Mesenchymal stem cell (in vitro differentiated cells and primary cell): ENCODE results near the gene CYSTM1.

Experiments
- DNase-seq: peaks from one replicate; pipeline ENCODE4 v3.0.0-alpha.2; 2013
- H2AFZ ChIP-seq: one replicate; pipeline ENCODE4 v1.6.1; 2013; ENCODE audit warnings: low read depth, mild to moderate bottlenecking, control low read depth, inconsistent platforms, low read length, moderate library complexity
- H2AK5ac ChIP-seq: 2 replicates; pipeline ENCODE4 v1.6.1; 2013; ENCODE audit warnings: low read length, moderate library complexity, mild to moderate bottlenecking, inconsistent platforms; ENCODE audit not compliant: severe bottlenecking
- H2BK120ac ChIP-seq: one replicate; pipeline ENCODE4 v1.6.1; 2013; ENCODE audit warnings: low read depth, mild to moderate bottlenecking, inconsistent platforms, low read length, moderate library complexity
- H2BK12ac ChIP-seq, 2 experiments: one replicate each; pipeline ENCODE4 v1.6.1; 2013; ENCODE audit warnings: inconsistent platforms in 2 of 2, low read length in 2 of 2, mild to moderate bottlenecking in 2 of 2, moderate library complexity in 2 of 2, control low read depth in 1 of 2
- H2BK15ac ChIP-seq: one replicate; pipeline ENCODE4 v1.6.1; 2013; ENCODE audit warnings: mild to moderate bottlenecking, low read depth, inconsistent platforms; ENCODE audit not compliant: poor library complexity, severe bottlenecking
- H2BK5ac ChIP-seq: 2 replicates; pipeline ENCODE4 v1.6.1; 2013; ENCODE audit warnings: low read depth, mild to moderate bottlenecking, low read length, control low read depth, inconsistent platforms; ENCODE audit not compliant: poor library complexity, severe bottlenecking
- H3K14ac ChIP-seq, 2 experiments: one replicate each; pipeline ENCODE4 v1.6.1; 2013; ENCODE audit warnings: inconsistent platforms in 2 of 2, low read length in 2 of 2, control low read depth in 1 of 2, mild to moderate bottlenecking in 1 of 2, moderate library complexity in 1 of 2
- H3K18ac ChIP-seq, 2 experiments: one replicate each; pipeline ENCODE4 v1.6.1; 2013; ENCODE audit warnings: inconsistent platforms in 2 of 2, low read length in 2 of 2, control low read depth in 1 of 2, low read depth in 1 of 2, mild to moderate bottlenecking in 1 of 2
- H3K23ac ChIP-seq, 2 experiments: one replicate each; pipeline ENCODE4 v1.6.1; 2013; ENCODE audit warnings: inconsistent platforms in 2 of 2, low read length in 2 of 2, mild to moderate bottlenecking in 2 of 2, moderate library complexity in 2 of 2, control low read depth in 1 of 2
- H3K27ac ChIP-seq: 2 replicates; pipeline ENCODE4 v1.5.1; 2013; ENCODE audit warnings: mild to moderate bottlenecking, moderate library complexity, low read length, control low read depth, inconsistent platforms; ENCODE audit not compliant: poor library complexity, severe bottlenecking
- H3K27me3 ChIP-seq, 2 experiments: 2 replicates each; pipeline versions ENCODE4 v1.6.1 to v1.7.0; 2013; ENCODE audit warnings: low read length in 2 of 2, mild to moderate bottlenecking in 2 of 2, moderate library complexity in 2 of 2, control low read depth in 1 of 2, inconsistent platforms in 1 of 2; ENCODE audit not compliant: control insufficient read depth in 1 of 2, insufficient read depth in 1 of 2
- H3K36me3 ChIP-seq, 2 experiments: 2 replicates each; pipeline versions ENCODE4 v1.6.1 to v1.7.0; 2013; ENCODE audit warnings: low read length in 2 of 2, control low read depth in 1 of 2, inconsistent platforms in 1 of 2, low read depth in 1 of 2, mild to moderate bottlenecking in 1 of 2; ENCODE audit not compliant: insufficient read depth in 2 of 2, control insufficient read depth in 1 of 2
- H3K4ac ChIP-seq, 2 experiments: one replicate each; pipeline ENCODE4 v1.6.1; 2013; ENCODE audit warnings: inconsistent platforms in 2 of 2, low read length in 2 of 2, mild to moderate bottlenecking in 2 of 2, moderate library complexity in 2 of 2, control low read depth in 1 of 2, low read depth in 1 of 2
- H3K4me1 ChIP-seq: 2 replicates; pipeline ENCODE4 v1.6.1; 2013; ENCODE audit warnings: low read depth, low read length, control low read depth; ENCODE audit not compliant: control insufficient read depth, insufficient read depth
- H3K4me2 ChIP-seq: 2 replicates; pipeline ENCODE4 v1.6.1; 2013; ENCODE audit warnings: low read length, mild to moderate bottlenecking, inconsistent platforms; ENCODE audit not compliant: poor library complexity, severe bottlenecking
- H3K4me3 ChIP-seq, 2 experiments: 2 replicates each; pipeline versions ENCODE4 v1.5.1 to v1.7.0; 2013; ENCODE audit warnings: low read length in 2 of 2, mild to moderate bottlenecking in 2 of 2, control low read depth in 1 of 2, low read depth in 1 of 2; ENCODE audit not compliant: insufficient read depth in 1 of 2
- H3K79me1 ChIP-seq: replicated peaks from 2 replicates; pipeline ENCODE4 v1.6.1; 2013; ENCODE audit warnings: mild to moderate bottlenecking, control low read depth, low read length, inconsistent platforms; ENCODE audit not compliant: poor library complexity, severe bottlenecking
- H3K9ac ChIP-seq: 2 replicates; pipeline ENCODE4 v1.7.0; 2013; ENCODE audit warnings: mild to moderate bottlenecking, low read length, moderate library complexity
- H3K9me3 ChIP-seq: 2 replicates; pipeline ENCODE4 v1.7.0; 2013; ENCODE audit warnings: mild to moderate bottlenecking, low read length; ENCODE audit not compliant: control insufficient read depth
- H4K8ac ChIP-seq: one replicate; pipeline ENCODE4 v1.6.1; 2013; ENCODE audit warnings: inconsistent platforms, mild to moderate bottlenecking, low read length, moderate library complexity
- H4K91ac ChIP-seq: one replicate; pipeline ENCODE4 v1.6.1; 2013; ENCODE audit warnings: mild to moderate bottlenecking, low read length, inconsistent platforms
- WGBS: methylation state at CpG from one replicate; pipeline ENCODE4 v1.1.7; 2013; ENCODE audit warnings: mixed read lengths; 5-methylcytosine and 5-hydroxymethylcytosine counted together

The CYSTM1 gene

GRCh38 chr5:140165923-140166270 is 9.1 kb upstream of the CYSTM1 start:
- no peaks in the 10 kb centered on the region for H3K79me1 ChIP-seq
- no peaks in the 10 kb centered on the region for H3K9me3 ChIP-seq
- H2BK5ac ChIP-seq: no peak overlapping the region
- H3K18ac ChIP-seq: no peak overlapping the region
- no peak overlapping the region for H3K14ac ChIP-seq
- H2BK15ac ChIP-seq: no peak overlapping the region
- H2BK120ac ChIP-seq: no peak overlapping the region
- no peak overlapping the region for H2AK5ac ChIP-seq
- H3K27ac ChIP-seq: no peak overlapping the region
- H3K9ac ChIP-seq: no peak overlapping the region
- H3K4me1 ChIP-seq: no peaks in the 10 kb centered on the region
- H3K4ac ChIP-seq: no peak overlapping the region
- no peak overlapping the region for H3K4me3 ChIP-seq
- no peak overlapping the region for H4K91ac ChIP-seq
- WGBS: 51% methylated on average over 4 of the region's 4 CpGs
- H3K23ac ChIP-seq: no peak overlapping the region
- H3K27me3 ChIP-seq: peaks cover 0 to 25% of the 10 kb centered on the region in 2 experiments
- no peaks in the 10 kb centered on the region for H3K36me3 ChIP-seq
- DNase-seq: no peak
- no peak overlapping the region for H4K8ac ChIP-seq
- no peak overlapping the region for H2AFZ ChIP-seq
- no peak overlapping the region for H3K4me2 ChIP-seq
- no peak overlapping the region for H2BK12ac ChIP-seq

GRCh38 chr5:140166911-140167310 is 8.1 kb upstream of the CYSTM1 start:
- no peak overlapping the region for H4K91ac ChIP-seq
- no peaks in the 10 kb centered on the region for H3K9me3 ChIP-seq
- H3K79me1 ChIP-seq: no peaks in the 10 kb centered on the region
- H3K4me1 ChIP-seq: no peaks in the 10 kb centered on the region
- no peak overlapping the region for H3K27ac ChIP-seq
- H4K8ac ChIP-seq: no peak overlapping the region
- H2BK5ac ChIP-seq: no peak overlapping the region
- no peak overlapping the region for H3K23ac ChIP-seq
- no peak overlapping the region for H3K9ac ChIP-seq
- H3K27me3 ChIP-seq: peaks cover 0 to 30% of the 10 kb centered on the region in 2 experiments
- no peak overlapping the region for H2BK12ac ChIP-seq
- H3K4ac ChIP-seq: no peak overlapping the region
- no peak overlapping the region for H3K14ac ChIP-seq
- H2AK5ac ChIP-seq: no peak overlapping the region
- H3K36me3 ChIP-seq: no peaks in the 10 kb centered on the region
- no peak overlapping the region for H3K4me2 ChIP-seq
- H2BK120ac ChIP-seq: no peak overlapping the region
- H3K18ac ChIP-seq: no peak overlapping the region
- no peak overlapping the region for H3K4me3 ChIP-seq
- no peak overlapping the region for H2BK15ac ChIP-seq
- no peak overlapping the region for H2AFZ ChIP-seq
- DNase-seq: no peak

- Histone ChIP-seq H3K9me3 (no peaks in the 10 kb centered on the region), H3K27ac (no peak overlapping the region)
These were observed 6.6 kb upstream of the CYSTM1 start for GRCh38 chr5:140168371-140168770.

DNA sequence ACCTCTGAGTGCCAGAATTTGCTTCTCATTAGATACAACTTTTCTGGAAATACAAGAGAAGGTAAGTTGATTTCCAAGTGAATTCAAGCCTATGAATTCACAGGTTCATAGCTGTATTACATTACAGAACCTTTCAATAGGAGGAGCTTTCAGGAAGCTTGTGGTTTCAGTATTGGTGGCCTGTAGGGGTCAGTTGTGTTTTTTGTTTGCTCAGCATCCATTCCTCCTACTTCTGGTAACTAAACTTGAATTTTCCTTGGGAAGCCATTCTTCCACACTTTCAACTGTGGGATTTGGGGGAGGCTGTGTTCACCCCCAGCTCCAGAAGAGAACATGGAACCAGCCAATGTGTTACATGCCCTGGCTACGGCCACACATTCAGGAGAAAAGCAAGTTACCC is 5.6 kb upstream of the CYSTM1 start:
- Histone ChIP-seq H2BK12ac (no peak overlapping the region), H2AK5ac (no peak overlapping the region), H3K4ac (no peak overlapping the region), H2BK120ac (no peak overlapping the region), H4K91ac (no peak overlapping the region), H3K9me3 (no peaks in the 10 kb centered on the region), H3K4me1 (no peaks in the 10 kb centered on the region), H2BK5ac (no peak overlapping the region), H3K79me1 (no peaks in the 10 kb centered on the region), H3K14ac (no peak overlapping the region), H3K23ac (no peak overlapping the region), H3K18ac (no peak overlapping the region), H3K4me3 (no peak overlapping the region), H3K9ac (no peak overlapping the region), H2AFZ (no peak overlapping the region), H4K8ac (no peak overlapping the region), H3K27me3 (peaks cover 0 to 39% of the 10 kb centered on the region in 2 experiments), H3K27ac (no peak overlapping the region), H3K36me3 (peaks cover 0 to 5% of the 10 kb centered on the region in 2 experiments), H3K4me2 (no peak overlapping the region), H2BK15ac (no peak overlapping the region)
- peak; percentile 25 for DNase-seq
- WGBS: 85% methylated on average over 1 of the region's 1 CpG

More at GRCh38 chr5:140168371-140168770, 6.6 kb upstream of the CYSTM1 start:
- no peak overlapping the region for H2BK120ac ChIP-seq
- peaks cover 0 to 37% of the 10 kb centered on the region in 2 experiments for H3K27me3 ChIP-seq
- H3K4me1 ChIP-seq: no peaks in the 10 kb centered on the region
- no peak overlapping the region for H3K9ac ChIP-seq
- H2AK5ac ChIP-seq: no peak overlapping the region
- H3K4ac ChIP-seq: no peak overlapping the region
- no peak overlapping the region for H3K14ac ChIP-seq
- 100% methylated on average over 1 of the region's 2 CpGs for WGBS
- H3K79me1 ChIP-seq: no peaks in the 10 kb centered on the region
- H2BK15ac ChIP-seq: no peak overlapping the region
- H2BK5ac ChIP-seq: no peak overlapping the region
- no peak overlapping the region for H4K91ac ChIP-seq
- H2AFZ ChIP-seq: no peak overlapping the region
- H3K4me3 ChIP-seq: no peak overlapping the region
- no peak for DNase-seq
- H2BK12ac ChIP-seq: no peak overlapping the region
- H3K36me3 ChIP-seq: peaks cover 0 to 5% of the 10 kb centered on the region in 2 experiments
- no peak overlapping the region for H4K8ac ChIP-seq
- H3K18ac ChIP-seq: no peak overlapping the region
- H3K23ac ChIP-seq: no peak overlapping the region
- H3K4me2 ChIP-seq: no peak overlapping the region
